GM19193 (cell line): ENCODE results near the gene TBX4.

Source experiments
- POLR2A ChIP-seq: IDR thresholded peaks from 4 replicates; pipeline ENCODE4 v1.6.1; 2011; ENCODE audit not compliant: insufficient read depth, insufficient read length; ENCODE audit errors: extremely low read depth

The TBX4 gene

DNA sequence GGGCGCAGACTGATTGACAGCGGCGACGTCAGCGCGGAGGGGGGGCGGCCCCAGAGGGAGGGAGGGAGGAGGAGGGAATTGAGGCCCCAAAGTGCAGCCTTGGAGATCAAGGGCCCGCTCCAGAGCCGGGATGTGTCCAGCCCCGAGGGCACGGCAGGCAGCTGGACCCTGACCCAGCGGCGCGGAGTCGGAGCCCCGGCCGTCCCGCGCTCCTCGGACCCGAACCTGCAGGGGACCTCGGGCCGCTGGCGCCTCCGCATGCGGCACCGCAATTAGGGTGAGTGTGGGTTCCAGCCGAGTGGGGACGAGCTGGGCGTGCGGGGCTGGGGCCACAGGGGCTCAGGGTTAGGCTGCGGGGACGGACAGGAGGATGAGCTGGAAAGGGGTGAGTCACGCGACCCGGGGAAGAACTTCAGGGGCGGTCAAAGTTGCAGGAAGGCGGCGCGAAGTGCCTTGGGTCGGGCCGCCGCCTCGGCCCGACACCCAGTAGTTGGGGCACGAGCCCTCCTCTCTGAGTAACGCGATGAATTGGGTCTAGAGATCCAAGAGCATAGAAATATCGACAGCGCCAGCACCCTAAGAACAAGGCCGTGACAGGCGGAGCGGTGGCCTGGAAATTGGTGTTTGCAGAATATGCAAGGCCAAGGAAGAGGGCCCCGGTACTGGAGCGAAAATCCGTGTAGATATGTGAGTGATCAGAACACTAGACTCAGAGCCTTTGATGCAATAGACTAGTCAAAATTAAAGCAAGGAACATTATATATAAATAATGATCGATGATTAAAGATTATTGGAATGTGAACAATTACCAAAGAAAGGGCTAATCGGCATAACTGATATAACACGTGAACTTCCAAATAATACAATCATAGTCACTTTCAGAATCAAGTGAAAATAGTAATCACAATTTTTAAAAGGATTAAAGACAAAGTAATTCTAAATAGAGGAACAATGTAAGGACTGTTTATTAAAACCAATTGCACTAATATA, at the start of gene TBX4:
TBX4 (plus strand) TSS at position 122 of the 990 bp plus-strand sequence. CDS start 4,069 bp downstream, outside the sequence.
- no peak for TF ChIP-seq POLR2A

DNA sequence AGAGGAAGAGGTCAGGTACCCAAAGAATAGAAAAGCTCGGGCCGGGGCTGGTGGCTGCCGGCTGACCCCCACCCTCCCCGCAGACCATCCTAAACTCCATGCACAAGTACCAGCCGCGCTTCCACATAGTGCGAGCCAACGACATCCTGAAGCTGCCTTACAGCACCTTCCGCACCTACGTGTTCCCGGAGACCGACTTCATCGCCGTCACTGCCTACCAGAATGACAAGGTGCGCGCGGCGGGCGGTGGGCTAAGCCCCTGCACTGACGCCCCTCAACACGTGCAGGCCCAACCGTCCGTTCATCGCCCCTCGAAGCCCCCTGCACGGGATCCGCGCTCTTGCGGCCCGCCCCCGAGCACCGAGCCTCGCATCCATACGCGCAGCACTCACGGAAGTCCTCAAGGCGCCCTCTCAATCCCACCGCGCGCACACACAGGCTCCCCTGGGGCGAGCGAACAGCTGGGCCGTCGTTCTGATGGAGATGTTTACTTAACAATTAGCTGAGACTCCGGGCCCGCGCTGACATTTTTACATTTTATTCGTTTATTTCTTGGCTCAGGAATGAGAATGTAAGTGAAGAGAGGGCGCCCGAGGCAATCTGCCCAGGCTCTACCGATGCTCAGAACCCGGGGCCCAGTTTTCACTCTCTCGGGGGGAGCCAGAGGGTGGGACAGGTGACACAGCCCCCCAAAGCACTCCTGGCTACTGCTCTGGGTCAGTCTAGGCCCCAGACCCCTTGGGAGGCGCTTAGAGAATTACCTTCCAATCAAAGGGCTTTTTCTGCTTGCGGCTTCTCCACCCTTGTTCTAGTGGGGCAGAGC, 49.0 kb upstream of the TBX4 start:
- no peak for TF ChIP-seq POLR2A

- no peak for TF ChIP-seq POLR2A
Measured at GRCh38 chr17:61403801-61404662, 48.2 kb upstream of the TBX4 start.

- TF ChIP-seq POLR2A: no peak
Measured at GRCh38 chr17:61404663-61404912, 47.6 kb upstream of the TBX4 start.

GRCh38 chr17:61404913-61405685, 47.1 kb upstream of the TBX4 start:
- TF ChIP-seq POLR2A: no peak

- TF ChIP-seq POLR2A: no peak
Measured at GRCh38 chr17:61405686-61406536, 46.3 kb upstream of the TBX4 start.

DNA sequence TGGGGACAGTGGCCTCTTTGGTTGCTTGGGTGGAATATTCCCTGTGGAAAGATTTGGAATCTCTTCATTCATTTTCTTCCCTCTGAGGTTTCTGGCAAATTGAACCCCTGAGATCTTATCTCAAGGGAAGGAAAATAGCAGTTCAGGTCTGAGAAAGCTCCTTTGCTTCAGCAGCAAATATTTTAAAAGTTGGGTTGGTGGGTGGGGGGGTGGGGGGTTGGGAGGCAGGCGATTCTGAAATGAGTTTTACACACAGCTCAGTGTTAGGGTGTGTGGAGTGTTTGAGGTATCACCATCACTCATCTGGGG, 45.7 kb upstream of the TBX4 start:
- no peak for TF ChIP-seq POLR2A

- TF ChIP-seq POLR2A: no peak
Measured at GRCh38 chr17:61406971-61407911, 45.0 kb upstream of the TBX4 start.

GRCh38 chr17:61408151-61409041, 43.8 kb upstream of the TBX4 start:
- no peak for TF ChIP-seq POLR2A

DNA sequence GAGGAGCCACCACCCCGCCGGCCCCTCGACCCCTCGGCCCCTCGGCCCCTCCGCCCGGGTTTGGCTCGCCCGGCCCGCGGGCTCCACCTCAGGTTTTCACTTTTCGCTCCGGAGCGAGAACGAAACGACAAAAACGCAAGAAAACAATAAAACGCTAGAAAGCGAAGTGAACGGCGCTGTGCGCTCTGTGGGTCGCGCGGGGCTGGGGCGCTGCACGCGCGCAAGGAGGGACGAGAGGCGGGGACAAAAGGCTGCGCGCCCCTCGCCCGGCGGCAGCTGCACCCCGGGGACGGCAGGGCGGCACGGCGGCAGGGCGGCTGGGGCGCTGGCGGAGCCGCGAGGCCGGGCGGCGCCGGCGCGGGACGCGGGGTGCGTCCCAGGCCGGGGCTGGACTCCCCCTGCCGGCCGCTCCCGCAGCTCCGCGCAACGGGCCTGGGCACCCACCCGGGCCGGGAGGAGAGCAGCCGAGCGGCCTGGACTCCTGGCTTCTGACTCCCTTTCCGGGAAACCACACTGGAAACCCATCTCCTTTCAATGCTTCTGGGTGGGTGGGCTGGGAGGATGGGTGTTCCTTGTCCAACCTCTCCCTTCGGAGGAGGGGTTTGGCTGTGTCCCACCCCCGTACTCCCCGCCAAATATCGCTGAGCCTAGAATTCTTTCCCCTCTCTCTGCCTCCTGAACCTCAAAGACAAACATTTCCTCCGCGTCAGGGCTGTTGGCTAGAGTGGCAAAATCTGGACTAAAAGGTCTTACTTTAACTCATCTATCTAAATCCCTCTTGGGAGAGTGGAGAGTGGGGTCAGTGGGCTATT, 42.7 kb upstream of the TBX4 start:
- no peak for TF ChIP-seq POLR2A
